NCI-H2081 treated with DMSO at 0.1 percent for 48 hours (cell line): ENCODE measurements around the gene NOC4L.

Source experiments
- DNase-seq: peaks from one replicate; lab custom pipeline; 2025; lab: John Stamatoyannopoulos, UW

Gene NOC4L

GRCh38 chr12:132199101-132199500 lies 54.8 kb downstream of the NOC4L start:
- DNase-seq: no peak

- DNase-seq: no peak
Measured at GRCh38 chr12:132199526-132200319, 55.5 kb downstream of the NOC4L start.

GRCh38 chr12:132200800-132201199 lies 56.5 kb downstream of the NOC4L start:
- DNase-seq: no peak

- DNase-seq: no peak
Measured at GRCh38 chr12:132201391-132202120, 57.3 kb downstream of the NOC4L start.
